ENCODE results near the gene DOCK11.

GRCh38 chrX:118519411-118520215, 24.0 kb downstream of the DOCK11 start:
- TF ChIP-seq CTCF (IDR thresholded peaks at IDR 0.05): no peak
- no peak for TF ChIP-seq POLR2A (IDR thresholded peaks at IDR 0.05)

Data from uterus (tissue), 2 donors.